Stimulated activated CD8-positive, alpha-beta memory T cell treated with anti-CD3 and anti-CD28 coated beads, Interleukin-12 subunit alpha, Interleukin-12 subunit beta, amount 100 ng/mL, for 24 hours (primary cell): ENCODE data around the gene ZNF519.
"Not testable (repeated sequence)": the region's sequence is repeated elsewhere in the genome, so short reads cannot be mapped to it uniquely, and the experiment has no call there.

Experiments
- DNase-seq: peaks from one replicate; pipeline ENCODE4 v3.0.0-alpha.2; 2020; ENCODE audit errors: extremely low read depth

The ZNF519 gene

GRCh38 chr18:14132271-14132700, at the start of gene ZNF519:
ZNF519 (minus strand) TSS chr18:14132435; CDS start chr18:14132277, 158 bp downstream.
- DNase-seq = peak; percentile 66

- no peak for DNase-seq
These were observed 47.1 kb upstream of the ZNF519 start for GRCh38 chr18:14179306-14179705.

GRCh38 chr18:14178321-14179196, 46.3 kb upstream of the ZNF519 start:
- peak; percentile 59 for DNase-seq

GRCh38 chr18:14177540-14178320, 45.5 kb upstream of the ZNF519 start:
- DNase-seq = not testable (repeated sequence)

DNA sequence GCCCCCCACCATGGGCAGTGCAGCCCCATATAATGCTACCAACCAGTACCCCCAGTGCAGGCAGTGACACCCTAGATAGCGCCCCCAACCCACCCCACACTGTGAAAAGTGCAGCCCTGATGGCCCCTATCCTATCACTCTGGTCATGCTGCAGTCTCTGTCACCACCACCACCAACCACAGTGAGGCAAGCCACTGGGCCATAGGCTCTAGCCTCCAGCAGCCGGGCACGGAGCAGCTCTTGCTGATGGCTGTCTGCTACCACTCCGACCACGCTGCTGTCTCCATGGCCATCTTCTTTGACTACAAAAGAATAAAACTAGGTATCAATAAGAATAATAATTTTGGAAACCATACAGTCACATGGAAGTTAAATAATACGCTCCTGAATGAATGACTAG, 43.2 kb upstream of the ZNF519 start:
- not testable (repeated sequence) for DNase-seq

GRCh38 chr18:14174706-14175085, 42.5 kb upstream of the ZNF519 start:
- DNase-seq = no peak

DNA sequence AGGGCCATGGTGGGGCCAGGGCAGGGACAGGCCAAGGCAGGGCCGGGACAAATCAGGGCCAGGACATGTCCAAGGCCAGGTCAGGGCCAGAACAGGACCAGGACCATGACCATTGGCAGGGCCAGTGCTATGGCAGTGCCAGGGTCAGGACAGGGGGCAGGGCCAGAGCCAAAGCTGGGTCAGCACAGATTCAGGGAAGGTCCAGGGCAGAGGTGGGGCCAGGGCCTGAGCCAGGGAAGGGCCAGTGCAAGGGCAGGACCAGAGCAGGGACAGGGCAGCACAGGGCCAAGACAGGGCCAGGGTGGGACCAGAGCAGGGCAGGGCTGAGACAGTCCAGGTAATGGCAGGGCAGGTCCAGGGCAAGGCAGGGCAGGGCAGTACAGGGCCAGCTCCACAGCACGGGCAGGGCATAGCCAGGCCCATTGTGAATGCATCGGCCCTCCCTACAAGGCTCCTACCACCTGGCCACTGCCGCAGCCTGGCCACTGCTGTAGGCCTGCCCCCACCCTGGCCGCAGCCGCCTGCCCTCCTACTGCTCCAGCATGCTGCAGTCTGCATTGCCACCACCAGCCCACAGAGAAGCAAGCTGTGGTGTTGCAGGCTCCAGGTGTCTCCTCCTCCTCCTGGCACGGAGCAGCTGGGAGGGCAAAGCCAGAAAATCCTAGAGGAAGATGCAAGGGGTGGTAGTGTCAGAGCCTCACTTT, 41.9 kb upstream of the ZNF519 start:
- not testable (repeated sequence) for DNase-seq

GRCh38 chr18:14173116-14173951, 41.1 kb upstream of the ZNF519 start:
- DNase-seq = not testable (repeated sequence)

GRCh38 chr18:14172142-14173115, 40.2 kb upstream of the ZNF519 start:
- not testable (repeated sequence) for DNase-seq

DNA sequence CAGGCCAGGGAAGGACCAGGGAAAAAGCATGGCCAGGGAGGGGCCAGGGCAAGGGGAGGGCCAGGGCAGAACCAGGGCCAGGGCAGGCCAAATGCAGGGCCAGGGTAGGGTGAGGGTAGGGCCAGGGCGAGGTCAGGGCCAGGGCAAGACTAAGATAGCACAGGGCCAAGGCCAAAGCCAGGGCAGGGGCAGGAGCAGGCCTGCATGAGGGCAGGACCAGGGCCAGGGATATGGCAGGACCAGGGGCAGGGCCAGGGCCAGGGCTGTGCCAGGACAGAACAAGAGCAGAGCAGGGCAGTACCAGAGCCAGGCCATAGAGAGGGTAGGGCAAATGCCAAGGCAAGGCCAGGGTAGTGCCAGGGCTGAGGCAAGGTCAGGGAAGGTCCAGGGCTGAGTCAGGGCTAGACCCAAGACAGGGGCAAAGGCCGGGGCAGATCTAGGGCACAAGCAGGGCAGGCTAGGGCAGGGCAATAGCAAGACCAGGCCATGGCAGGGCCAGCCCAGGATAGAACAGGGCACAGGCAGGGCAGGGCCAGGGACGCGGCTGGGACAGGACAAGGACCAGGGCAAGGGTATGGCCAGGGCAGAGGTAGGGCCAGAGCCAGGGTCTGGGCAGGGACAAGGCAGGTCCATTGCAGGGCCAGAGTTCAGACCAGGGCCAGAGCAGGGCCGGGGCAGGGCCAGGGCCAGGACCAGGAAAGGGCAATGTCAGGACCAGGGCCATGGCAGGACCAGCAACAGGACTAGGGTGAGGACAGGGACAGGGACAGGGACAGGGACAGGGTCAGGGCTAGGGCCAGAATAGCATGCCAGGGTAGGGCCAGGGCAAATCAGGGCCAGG, 39.3 kb upstream of the ZNF519 start:
- DNase-seq = not testable (repeated sequence)

DNA sequence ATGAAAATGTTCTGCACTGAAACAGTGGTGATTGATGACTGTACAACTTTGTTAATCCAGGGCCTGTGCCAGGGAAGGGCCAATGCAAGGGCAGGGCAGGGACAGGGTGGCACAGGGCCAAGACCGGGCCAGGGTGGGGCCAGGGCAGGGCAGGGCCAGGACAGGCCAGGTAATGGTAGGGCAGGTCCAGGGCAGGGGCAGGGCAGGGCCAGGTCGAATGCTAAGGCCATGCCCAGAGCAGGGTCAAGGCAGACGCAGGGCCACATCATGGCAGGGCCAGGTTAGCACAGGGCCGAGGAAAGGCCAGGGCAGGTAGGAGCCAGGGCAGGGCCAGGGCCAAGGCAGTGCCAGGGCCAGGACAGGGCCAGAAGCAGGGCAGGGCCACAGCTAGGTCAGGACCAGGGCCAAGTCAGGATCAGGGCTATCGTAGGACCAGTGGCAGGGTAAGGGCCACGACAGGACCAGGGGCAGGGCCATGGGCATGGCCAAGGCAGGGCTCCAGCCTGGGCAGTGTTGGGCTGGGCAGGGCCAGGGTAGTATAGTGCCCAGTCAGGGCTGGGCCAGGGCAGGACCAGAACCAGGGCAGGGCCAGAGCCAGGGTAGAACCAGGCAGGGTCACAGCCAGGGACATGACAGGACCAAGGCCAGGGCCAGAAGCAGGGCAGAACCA, 38.3 kb upstream of the ZNF519 start:
- DNase-seq = not testable (repeated sequence)

DNA sequence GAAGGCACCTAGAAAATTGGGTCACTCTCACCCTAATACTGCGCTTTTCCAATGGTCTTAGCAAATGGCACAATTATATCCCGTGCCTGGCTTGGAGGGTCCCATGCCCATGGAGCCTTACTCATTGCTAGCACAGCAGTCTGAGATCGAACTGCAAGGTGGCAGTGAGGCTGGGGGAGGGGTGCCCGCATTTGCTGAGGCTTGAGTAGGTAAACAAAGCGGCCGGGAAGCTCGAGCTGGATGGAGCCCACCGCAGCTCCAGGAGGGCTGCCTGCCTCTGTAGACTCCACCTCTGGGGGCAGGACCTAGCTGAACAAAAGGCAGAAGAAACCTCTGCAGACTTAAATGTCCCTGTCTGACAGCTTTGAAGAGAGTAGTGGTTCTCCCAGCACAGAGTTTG, 30.7 kb upstream of the ZNF519 start:
- DNase-seq = not testable (repeated sequence)

DNA sequence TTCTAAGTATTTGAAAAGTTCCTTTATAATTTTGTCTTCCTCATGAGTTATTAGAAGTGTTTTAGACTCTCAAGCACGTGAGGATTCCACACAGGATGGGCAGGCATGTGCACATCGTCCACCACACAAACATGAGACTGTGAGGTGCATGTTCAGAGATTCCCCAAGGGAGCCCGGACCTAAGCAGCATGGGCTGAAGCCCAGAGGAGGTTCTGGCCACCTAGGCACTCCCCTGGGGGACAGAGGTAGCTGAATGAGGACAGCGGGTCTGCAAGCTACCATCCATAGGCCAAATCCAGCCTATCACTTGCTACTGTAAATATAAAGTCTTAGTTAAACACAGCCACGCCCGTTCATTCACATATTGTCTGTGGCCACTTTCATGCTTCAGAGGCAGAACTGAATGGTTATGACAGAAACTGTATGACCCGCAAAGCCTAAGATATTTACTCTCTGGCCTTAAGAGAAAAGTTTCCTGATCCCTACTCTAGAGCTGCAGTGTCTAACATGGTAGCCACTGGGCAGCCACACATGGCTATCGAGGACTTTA, 19.4 kb upstream of the ZNF519 start:
- not testable (repeated sequence) for DNase-seq

GRCh38 chr18:14150766-14151165, 18.5 kb upstream of the ZNF519 start:
- not testable (repeated sequence) for DNase-seq

GRCh38 chr18:14149916-14150420, 17.7 kb upstream of the ZNF519 start:
- not testable (repeated sequence) for DNase-seq

DNA sequence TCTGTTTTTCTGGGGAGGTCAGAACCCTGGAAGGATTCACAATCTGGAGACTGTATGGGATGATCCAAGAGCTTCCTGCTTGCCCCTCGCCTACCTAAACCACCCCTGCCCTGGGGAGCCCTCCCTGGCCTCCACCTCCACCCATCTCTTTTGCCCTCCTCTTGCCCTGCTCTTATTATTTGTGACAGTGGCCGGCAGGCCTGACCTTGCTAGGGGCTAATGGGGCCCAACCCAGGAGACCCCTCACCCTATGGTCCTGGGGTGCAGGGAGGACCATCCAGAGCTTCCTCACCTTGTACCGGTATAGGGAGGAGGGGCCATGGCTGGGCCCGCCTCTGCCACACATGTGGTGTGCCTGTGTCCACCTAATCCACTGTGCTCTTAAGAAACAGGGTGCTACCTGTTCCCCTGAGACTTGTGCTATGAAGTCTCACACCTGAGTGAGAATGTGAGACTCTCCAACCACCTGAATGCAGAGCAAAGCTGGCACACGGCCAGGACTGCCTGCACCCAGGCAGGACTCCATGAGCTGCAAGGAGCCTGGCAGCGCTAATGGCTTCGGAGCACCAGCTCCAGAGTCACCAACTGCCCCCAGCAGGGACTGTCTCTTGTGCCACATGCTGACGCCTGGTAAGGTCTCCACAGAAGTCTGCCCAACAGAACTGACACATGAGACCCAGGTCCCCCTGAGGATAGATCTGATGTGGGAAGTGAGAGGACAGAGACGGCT, 17.1 kb upstream of the ZNF519 start:
- DNase-seq = not testable (repeated sequence)
